Left lung (tissue), 10 donors: ENCODE data around the gene NOTCH3. TPM values are rescaled to one million over a fixed set of nuclear protein-coding genes. Genes with fewer than 3 reads are reported as not detected.

Experiments
- ATAC-seq: fragments of 200-7000 bp; cut with Tn5 transposase; one replicate; pipeline ENCODE4 v1.9.1; 2020; ENCODE audit warnings: moderate library complexity
- DNase-seq, 4 donors: peaks; one replicate each; pipeline ENCODE4 v3.0.0-alpha.2; 2013 to 2020
- H3K27ac ChIP-seq, 2 donors: fragments of 200-600 bp; sonication (generic) in 1 of 2; one replicate each; pipeline versions ENCODE4 v1.5.0 to v1.8.0; 2020 to 2021
- H3K27me3 ChIP-seq, 2 donors: fragments of 200-600 bp; sonication (generic) in 1 of 2; one replicate each; pipeline versions ENCODE4 v1.5.0 to v1.8.0; 2020 to 2021
- H3K36me3 ChIP-seq, 2 donors: fragments of 200-600 bp; sonication (generic) in 1 of 2; one replicate each; pipeline versions ENCODE4 v1.5.0 to v1.8.0; 2020 to 2021
- H3K4me1 ChIP-seq, 2 donors: fragments of 200-600 bp; one replicate each; pipeline ENCODE4 v1.8.0; 2021
- H3K4me3 ChIP-seq, 2 donors: fragments of 200-600 bp; sonication (generic) in 1 of 2; one replicate each; pipeline versions ENCODE4 v1.5.0 to v1.8.0; 2020 to 2021; ENCODE audit warnings: mild to moderate bottlenecking in 1 of 2
- H3K9me3 ChIP-seq, 2 donors: fragments of 200-600 bp; sonication (generic) in 1 of 2; one replicate each; pipeline versions ENCODE4 v1.5.0 to v1.8.0; 2020 to 2021
- CTCF ChIP-seq, 2 donors: fragments of 200-600 bp; sonication (generic) in 1 of 2; IDR thresholded peaks; one replicate each; pipeline versions ENCODE4 v1.5.0 to v1.8.0; 2021; ENCODE audit warnings: antibody characterized with exemption in 2 of 2
- intact Hi-C, 2 donors: fragments of 100-400 bp; cut with DNase I; formaldehyde crosslinking; loops; one replicate each; pipeline versions ENCODE4 v1.11.2 to v1.14.2; 2022
- polyA plus RNA-seq, 6 donors: library from polyadenylated mRNA; unstranded; fragments of 120-200 nt; gene quantifications; one replicate each; pipeline ENCODE4 v1.2.1, GENCODE V29; 2013; ENCODE audit not compliant: insufficient read length in 6 of 6
- total RNA-seq, 2 donors: library from RNA; stranded (reverse); fragmentation: NEBNext Ultra II Directional; extraction: Animal tissue kit (Norgen Biotek cat#: 25700); gene quantifications; one replicate each; pipeline ENCODE4 v1.2.1, GENCODE V29; 2021
- donor health status: DM: no; HTN: yes; CAD: no.
- donor health status: DM: no; HTN: no; CAD: no.

The NOTCH3 gene
- total and polyA plus RNA-seq, 8 donors: 73.2 to 130 (median 107) TPM

DNA sequence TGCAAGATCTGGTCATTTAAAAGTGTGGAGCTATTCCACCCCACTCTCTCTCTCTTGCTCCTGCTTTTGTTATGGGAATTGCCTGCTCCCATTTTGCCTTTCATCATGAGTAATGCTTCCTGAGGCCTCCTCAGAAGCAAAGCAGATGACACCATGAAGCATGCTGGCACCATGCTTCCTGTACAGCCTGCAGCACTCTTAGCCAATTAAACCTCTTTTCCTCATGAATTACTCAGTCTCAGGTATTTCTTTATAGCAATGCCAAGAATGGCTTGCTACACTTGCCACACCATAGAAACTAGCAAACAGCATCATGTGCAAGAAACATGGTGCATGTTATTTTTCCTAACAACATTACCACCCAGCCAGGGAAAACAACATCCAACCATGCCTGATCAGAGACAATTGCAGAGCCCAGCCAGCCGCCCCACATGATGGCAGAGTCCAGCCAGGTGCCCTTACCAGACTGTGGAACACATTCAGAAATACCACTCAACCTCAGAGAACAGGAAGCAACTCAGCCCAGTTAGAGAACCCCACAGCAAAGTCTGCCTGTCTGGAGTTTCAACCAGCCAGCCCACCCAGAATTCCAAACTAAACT is 56.6 kb downstream of the NOTCH3 start:
- intact Hi-C loops: no loop called here

DNA sequence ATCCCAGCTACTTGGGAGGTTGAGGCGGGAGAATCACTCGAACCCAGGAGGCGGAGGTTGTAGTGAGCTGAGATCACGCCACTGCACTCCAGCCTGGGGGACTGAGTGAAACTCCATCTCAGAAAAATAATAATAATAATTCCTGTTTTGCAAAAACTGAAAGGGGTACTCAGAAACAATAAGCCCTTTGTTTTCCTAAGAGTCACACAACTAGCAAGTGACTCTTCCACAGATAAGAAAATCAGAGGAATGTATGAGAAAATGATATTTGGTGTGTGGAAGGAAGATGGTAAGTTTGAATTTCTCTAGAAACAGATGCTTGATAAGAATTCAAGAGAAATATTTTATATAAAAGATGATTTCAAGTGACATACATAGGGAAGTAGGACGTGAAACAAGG is 58.5 kb downstream of the NOTCH3 start:
- Histone ChIP-seq H3K36me3 (no peaks in the 10 kb centered on the region), H3K4me3 (no peak overlapping the region), H3K4me1 (no peaks in the 10 kb centered on the region), H3K9me3 (peaks cover 0 to 12% of the 10 kb centered on the region in 2 donors), H3K27ac (no peak overlapping the region), H3K27me3 (no peaks in the 10 kb centered on the region)
- intact Hi-C loops: no loop called here
- no peak for DNase-seq
- ATAC-seq: no peak
- TF ChIP-seq CTCF (IDR thresholded peaks at IDR 0.05): no peak

More for the DNA sequence above, 56.6 kb downstream of the NOTCH3 start:
- Histone ChIP-seq H3K4me1 (no peaks in the 10 kb centered on the region), H3K36me3 (no peaks in the 10 kb centered on the region), H3K9me3 (peaks cover 0 to 9% of the 10 kb centered on the region in 2 donors), H3K27me3 (no peaks in the 10 kb centered on the region), H3K4me3 (no peak overlapping the region), H3K27ac (no peak overlapping the region)
- ATAC-seq (no peak), DNase-seq (no peak)
- TF ChIP-seq CTCF (IDR thresholded peaks at IDR 0.05): no peak

DNA sequence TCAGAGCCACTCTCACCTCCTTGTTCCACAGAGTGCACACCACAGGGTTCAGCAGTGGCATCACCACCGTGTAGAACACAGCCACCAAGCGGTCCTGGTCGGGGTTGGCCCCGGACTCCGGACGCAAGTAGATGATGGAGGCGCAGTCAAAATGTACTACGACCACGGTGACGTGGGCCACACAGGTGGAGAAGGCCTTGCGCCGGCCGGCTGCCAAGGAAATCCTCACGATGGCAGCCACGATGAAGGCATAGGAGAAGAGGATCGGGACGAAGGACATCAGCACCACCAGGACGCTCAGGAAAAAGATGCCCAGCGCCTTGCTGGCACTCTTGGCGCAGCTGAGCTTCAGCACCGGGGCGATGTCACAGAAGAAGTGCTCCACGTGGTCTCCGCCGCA is 59.7 kb downstream of the NOTCH3 start:
- H3K27ac ChIP-seq: no peak overlapping the region
- DNase-seq (no peak), ATAC-seq (no peak)
- no peak for TF ChIP-seq CTCF (IDR thresholded peaks at IDR 0.05)
- intact Hi-C loops: no loop called here
- H3K4me3 ChIP-seq: no peak overlapping the region
- H3K9me3 ChIP-seq: peaks cover 0 to 12% of the 10 kb centered on the region in 2 donors
- no peaks in the 10 kb centered on the region for H3K4me1 ChIP-seq
- no peaks in the 10 kb centered on the region for H3K27me3 ChIP-seq
- no peaks in the 10 kb centered on the region for H3K36me3 ChIP-seq

DNA sequence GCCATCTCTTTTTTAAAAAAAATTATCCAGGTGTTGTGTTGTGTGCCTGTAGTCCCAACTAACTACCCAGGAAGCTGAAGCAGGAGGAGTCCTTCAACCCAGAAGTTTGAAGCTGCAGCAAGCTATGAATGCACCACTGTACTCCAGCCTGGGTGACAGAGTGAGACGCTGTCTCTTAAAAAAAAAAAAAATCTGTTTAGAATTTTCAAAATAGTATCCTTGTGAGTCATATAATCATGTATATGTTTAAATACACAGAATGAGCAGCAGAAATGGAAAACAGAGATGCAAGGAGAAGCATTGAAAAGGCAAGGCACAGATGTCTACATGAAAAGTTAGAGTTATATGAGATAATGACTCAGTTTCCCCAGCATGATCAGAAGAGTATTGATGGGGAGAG is 62.4 kb downstream of the NOTCH3 start:
- Histone ChIP-seq H3K27ac (no peak overlapping the region), H3K4me1 (no peaks in the 10 kb centered on the region), H3K9me3 (peaks cover 0 to 12% of the 10 kb centered on the region in 2 donors), H3K4me3 (no peak overlapping the region), H3K36me3 (no peaks in the 10 kb centered on the region), H3K27me3 (no peaks in the 10 kb centered on the region)
- DNase-seq (no peak), ATAC-seq (no peak)
- no peak for TF ChIP-seq CTCF (IDR thresholded peaks at IDR 0.05)
- intact Hi-C loops: no loop called here

GRCh38 chr19:15137777-15138176 is 63.0 kb downstream of the NOTCH3 start:
- no peak for TF ChIP-seq CTCF (IDR thresholded peaks at IDR 0.05)
- peaks cover 0 to 12% of the 10 kb centered on the region in 2 donors for H3K9me3 ChIP-seq
- no peaks in the 10 kb centered on the region for H3K36me3 ChIP-seq
- intact Hi-C loops: no loop called here
- no peaks in the 10 kb centered on the region for H3K4me1 ChIP-seq
- DNase-seq: no peak
- no peak overlapping the region for H3K4me3 ChIP-seq
- no peaks in the 10 kb centered on the region for H3K27me3 ChIP-seq
- ATAC-seq: no peak
- H3K27ac ChIP-seq: no peak overlapping the region
